Naive thymus-derived CD4-positive, alpha-beta T cell (primary cell): ENCODE results near the gene PSPN. TPM values are rescaled to one million over a fixed set of nuclear protein-coding genes. Genes with fewer than 3 reads are reported as not detected.
A peak's percentile ranks its signal among the peaks of the same experiment; 100 is the strongest.

Experiments used
- ATAC-seq: fragments of 150-1000 bp; cut with Tn5 transposase; 2 replicates; pipeline ENCODE4 v1.10.0; 2021; ENCODE audit warnings: mild to moderate bottlenecking, moderate library complexity
- CTCF ChIA-PET: fragments of 350-600 bp; sonication (Branson Sonifier 250); formaldehyde crosslinking; loops from one replicate; lab custom pipeline; 2021; ENCODE audit warnings: antibody characterized with exemption; lab: Charles Lee
- POLR2A ChIA-PET: fragments of 350-600 bp; sonication (Branson Sonifier 250); formaldehyde crosslinking; loops from one replicate; lab custom pipeline; 2021; ENCODE audit warnings: antibody characterized with exemption, inconsistent platforms; lab: Charles Lee
- DNase-seq, 9 donors: peaks; one replicate each; pipeline versions ENCODE4 v3.0.0 to v3.0.0-alpha.2; 2020 to 2022; ENCODE audit warnings: mixed read lengths in 1 of 9
- H3K27ac ChIP-seq: one replicate; pipeline ENCODE4 v1.7.0; 2013; ENCODE audit warnings: mild to moderate bottlenecking, low read depth, low read length, moderate library complexity
- H3K27me3 ChIP-seq, 2 donors: one replicate each; pipeline ENCODE4 v1.7.0; 2013; ENCODE audit warnings: low read length in 2 of 2, mild to moderate bottlenecking in 2 of 2, moderate library complexity in 2 of 2; ENCODE audit not compliant: control insufficient read depth in 2 of 2, insufficient read depth in 2 of 2
- H3K36me3 ChIP-seq, 3 experiments: 1 replicate in 2 of 3; 2 replicates in 1 of 3; pipeline ENCODE4 v1.7.0; 2013; ENCODE audit warnings: low read length in 3 of 3, mild to moderate bottlenecking in 3 of 3, moderate library complexity in 1 of 3; ENCODE audit not compliant: insufficient read depth in 3 of 3, control insufficient read depth in 2 of 3
- H3K4me1 ChIP-seq, 2 donors: one replicate each; pipeline ENCODE4 v1.7.0; 2013; ENCODE audit warnings: low read length in 2 of 2, mild to moderate bottlenecking in 2 of 2, moderate library complexity in 1 of 2; ENCODE audit not compliant: control insufficient read depth in 2 of 2, insufficient read depth in 2 of 2
- H3K4me3 ChIP-seq: 2 replicates; pipeline ENCODE4 v1.7.0; 2013; ENCODE audit warnings: mild to moderate bottlenecking, low read length
- H3K9me3 ChIP-seq, 3 experiments: 1 replicate in 2 of 3; 2 replicates in 1 of 3; pipeline ENCODE4 v1.7.0; 2013; ENCODE audit warnings: low read length in 3 of 3; ENCODE audit not compliant: control insufficient read depth in 2 of 3
- H3K27ac Mint-ChIP-seq, 9 donors: one replicate each; pipeline ENCODE4 v1.8.0; 2020 to 2022; ENCODE audit warnings: mixed read lengths in 9 of 9, mild to moderate bottlenecking in 8 of 9, moderate library complexity in 5 of 9, inconsistent platforms in 2 of 9
- H3K27me3 Mint-ChIP-seq, 5 donors: one replicate each; pipeline ENCODE4 v1.8.0; 2021 to 2022; ENCODE audit warnings: mixed read lengths in 5 of 5, mild to moderate bottlenecking in 1 of 5
- H3K36me3 Mint-ChIP-seq, 5 donors: one replicate each; pipeline ENCODE4 v1.8.0; 2020 to 2022; ENCODE audit warnings: mixed read lengths in 5 of 5, mild to moderate bottlenecking in 3 of 5, inconsistent platforms in 1 of 5
- H3K4me1 Mint-ChIP-seq, 7 donors: one replicate each; pipeline ENCODE4 v1.8.0; 2020 to 2022; ENCODE audit warnings: mixed read lengths in 7 of 7, mild to moderate bottlenecking in 3 of 7, inconsistent platforms in 1 of 7
- H3K4me3 Mint-ChIP-seq, 10 donors: one replicate each; pipeline ENCODE4 v1.8.0; 2020 to 2022; ENCODE audit warnings: mild to moderate bottlenecking in 10 of 10, mixed read lengths in 10 of 10, moderate library complexity in 6 of 10, inconsistent platforms in 2 of 10
- H3K9me3 Mint-ChIP-seq, 11 donors: one replicate each; pipeline ENCODE4 v1.8.0; 2020 to 2022; ENCODE audit warnings: mixed read lengths in 11 of 11, mild to moderate bottlenecking in 4 of 11, inconsistent platforms in 1 of 11, moderate library complexity in 1 of 11
- intact Hi-C, 2 donors: fragments of 100-400 bp; cut with micrococcal nuclease; formaldehyde crosslinking; loops; one replicate each; pipeline ENCODE4 v1.15.1; 2023
- polyA plus RNA-seq, 2 donors: library from polyadenylated mRNA; unstranded; fragments of 300-500 nt; fragmentation: Illumina TruSeq; gene quantifications; one replicate each; pipeline ENCODE4 v1.2.3, GENCODE V29; 2021
- total RNA-seq, 6 experiments: library from RNA in 5 of 6; stranded (reverse) in 5 of 6; gene quantifications; 1 replicate in 5 of 6; 2 replicates in 1 of 6; pipeline ENCODE4 v1.2.3 and lab custom pipeline; 2021 to 2026

Gene PSPN
- total and polyA plus RNA-seq, 7 experiments from 2014 or later: 0.60 to 4.0 (median 2.6) TPM

- H3K27ac Mint-ChIP-seq: peak overlapping the region in 1 of 9 donors; percentile 70
- H3K36me3 Mint-ChIP-seq: peaks cover 5 to 37% (median 23%) of the 10 kb centered on the region in 5 donors
These were observed 7.5 kb upstream of the PSPN start for GRCh38 chr19:6383188-6383587.

DNA sequence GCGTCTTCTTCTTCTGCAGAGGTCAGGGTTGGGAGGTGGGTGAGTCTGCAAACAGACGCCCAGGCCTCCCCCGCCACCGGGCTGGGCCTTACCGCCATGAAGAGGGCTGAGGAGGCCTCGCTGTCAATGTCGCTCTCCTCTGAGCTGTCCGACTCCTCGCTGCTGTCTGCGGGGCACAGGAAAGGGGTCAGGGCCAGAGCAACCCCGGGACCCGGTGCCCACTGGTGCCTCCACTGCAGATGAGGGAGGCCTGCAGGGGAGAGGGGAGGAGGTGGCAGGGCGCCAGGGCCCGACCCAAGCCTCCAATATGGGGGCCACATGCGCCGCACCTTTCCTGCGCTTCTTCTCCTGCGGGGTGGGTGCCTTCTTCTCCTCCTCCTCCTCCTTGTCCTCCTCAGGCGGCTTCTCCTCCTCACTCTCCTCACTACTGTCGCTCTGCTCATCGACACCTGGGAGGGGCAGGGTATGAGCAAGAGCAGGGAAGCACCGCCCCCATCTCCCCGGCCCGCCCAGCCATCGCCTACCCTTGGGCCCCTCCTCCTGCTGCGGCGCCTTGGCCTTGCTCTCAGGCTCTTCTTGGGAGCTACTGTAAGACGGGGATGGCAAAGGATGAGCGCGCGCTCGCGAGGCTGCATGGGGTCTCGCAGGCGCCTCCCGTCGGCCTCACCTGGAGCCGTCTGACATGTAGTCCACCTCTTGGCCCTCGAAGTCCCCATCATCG lies 5.5 kb upstream of the PSPN start:
- Mint-ChIP-seq H3K27ac (peak overlapping the region in 1 of 9 donors; percentile 56), H3K27me3 (no peaks in the 10 kb centered on the region), H3K36me3 (peaks cover 5 to 28% (median 22%) of the 10 kb centered on the region in 5 donors), H3K4me3 (no peak overlapping the region), H3K4me1 (no peaks in the 10 kb centered on the region), H3K9me3 (peaks cover 0 to 6% (median 0%) of the 10 kb centered on the region in 11 donors)
- Histone ChIP-seq H3K9me3 (peaks cover 0 to 7% (median 0%) of the 10 kb centered on the region in 3 experiments), H3K4me1 (no peaks in the 10 kb centered on the region), H3K36me3 (peaks cover 0 to 70% (median 16%) of the 10 kb centered on the region in 3 experiments), H3K27ac (no peak overlapping the region), H3K27me3 (no peaks in the 10 kb centered on the region), H3K4me3 (no peak overlapping the region)
- POLR2A ChIA-PET: no interaction called here
- intact Hi-C loops: no loop called here
- ATAC-seq (no peak), DNase-seq (no peak)
- CTCF ChIA-PET: no interaction called here

More at GRCh38 chr19:6383188-6383587, 7.5 kb upstream of the PSPN start:
- Histone ChIP-seq H3K4me3 (no peak overlapping the region), H3K27me3 (no peaks in the 10 kb centered on the region), H3K27ac (no peak overlapping the region), H3K36me3 (peaks cover 0 to 89% (median 18%) of the 10 kb centered on the region in 3 experiments), H3K9me3 (peaks cover 0 to 7% (median 0%) of the 10 kb centered on the region in 3 experiments), H3K4me1 (no peaks in the 10 kb centered on the region)
- CTCF ChIA-PET: no interaction called here
- Mint-ChIP-seq H3K27me3 (no peaks in the 10 kb centered on the region), H3K9me3 (peaks cover 0 to 6% (median 0%) of the 10 kb centered on the region in 11 donors), H3K4me1 (peaks cover 0 to under 1% (median 0%) of the 10 kb centered on the region in 7 donors), H3K4me3 (no peak overlapping the region)
- intact Hi-C loops: no loop called here
- DNase-seq (no peak), ATAC-seq (no peak)
- POLR2A ChIA-PET: interaction anchor here (0.7 kb wide), 1 partner anchor 634 kb away, joined by 4 read pairs; no protein-coding TSS in a partner anchor

DNA sequence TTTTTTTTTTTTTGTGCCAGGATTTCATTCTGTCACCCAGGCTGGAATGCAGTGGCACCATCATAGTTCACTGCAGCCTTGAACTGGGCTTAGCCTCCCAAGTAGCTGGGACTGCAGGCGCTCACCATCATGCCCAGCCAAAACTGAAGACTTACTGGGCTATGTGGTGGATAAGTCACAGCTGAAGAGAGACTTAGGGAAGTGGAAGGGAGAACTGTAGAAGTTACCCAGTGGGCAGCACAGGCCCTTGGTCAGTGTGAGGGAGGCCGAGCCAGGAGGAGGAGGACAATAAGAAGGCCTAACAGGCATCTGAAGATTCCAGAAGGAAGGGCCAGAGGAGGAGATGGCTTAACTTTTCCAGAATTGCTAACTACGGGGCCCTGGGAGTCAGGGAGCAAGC lies 4.0 kb upstream of the PSPN start:
- ATAC-seq (no peak), DNase-seq (no peak)
- Mint-ChIP-seq H3K27ac (peak overlapping the region in 1 of 9 donors; percentile 62), H3K4me1 (no peaks in the 10 kb centered on the region), H3K4me3 (no peak overlapping the region), H3K27me3 (no peaks in the 10 kb centered on the region), H3K36me3 (peaks cover 5 to 28% (median 14%) of the 10 kb centered on the region in 5 donors), H3K9me3 (peaks cover 0 to 6% (median 0%) of the 10 kb centered on the region in 11 donors)
- no peaks in the 10 kb centered on the region for H3K4me1 ChIP-seq
- H3K27me3 ChIP-seq: no peaks in the 10 kb centered on the region
- H3K36me3 ChIP-seq: peaks cover 0 to 57% (median 16%) of the 10 kb centered on the region in 3 experiments
- ChIA-PET CTCF (no interaction called here), POLR2A (interaction anchor here (0.6 kb wide), 1 partner anchor 198 kb away, joined by 9 read pairs; no protein-coding TSS in a partner anchor)
- intact Hi-C loops: no loop called here
- no peak overlapping the region for H3K27ac ChIP-seq
- H3K4me3 ChIP-seq: no peak overlapping the region
- peaks cover 0 to 7% (median 0%) of the 10 kb centered on the region in 3 experiments for H3K9me3 ChIP-seq

DNA sequence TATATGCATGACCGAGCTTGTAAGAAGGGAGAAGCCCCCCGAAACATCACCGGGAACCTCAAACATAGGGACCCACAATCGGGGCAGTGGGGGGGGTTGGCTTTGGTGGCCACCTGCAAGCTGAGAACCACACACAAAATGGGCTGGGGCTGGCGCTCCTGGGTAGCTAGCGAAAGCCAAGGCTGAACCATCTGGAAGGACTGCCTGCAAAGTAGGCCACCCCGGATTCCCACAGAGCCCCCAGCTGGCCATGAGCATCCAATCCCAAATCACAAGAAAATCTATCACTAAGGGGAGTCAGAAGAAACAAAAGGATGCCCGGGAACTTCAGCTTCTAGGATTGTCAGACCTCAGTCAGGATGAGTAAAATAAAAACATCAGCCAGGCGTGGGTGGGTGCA lies 2.8 kb upstream of the PSPN start:
- Mint-ChIP-seq H3K27me3 (no peaks in the 10 kb centered on the region), H3K4me3 (no peak overlapping the region), H3K36me3 (peaks cover 5 to 28% (median 14%) of the 10 kb centered on the region in 5 donors), H3K27ac (no peak overlapping the region), H3K4me1 (peaks cover 0 to 5% (median 4%) of the 10 kb centered on the region in 7 donors), H3K9me3 (peaks cover 0 to 6% (median 0%) of the 10 kb centered on the region in 11 donors)
- POLR2A ChIA-PET: no interaction called here
- Histone ChIP-seq H3K36me3 (peaks cover 0 to 47% (median 16%) of the 10 kb centered on the region in 3 experiments), H3K4me1 (peaks cover 0 to 5% of the 10 kb centered on the region in 2 donors), H3K4me3 (no peak overlapping the region), H3K27me3 (no peaks in the 10 kb centered on the region), H3K27ac (no peak overlapping the region), H3K9me3 (peaks cover 0 to 7% (median 0%) of the 10 kb centered on the region in 3 experiments)
- CTCF ChIA-PET: no interaction called here
- intact Hi-C loops: no loop called here
- no peak for ATAC-seq
- DNase-seq: no peak

- ATAC-seq (no peak), DNase-seq (no peak)
- Mint-ChIP-seq H3K9me3 (peaks cover 0 to 6% (median 0%) of the 10 kb centered on the region in 11 donors), H3K4me3 (no peak overlapping the region), H3K36me3 (peaks cover 5 to 23% (median 14%) of the 10 kb centered on the region in 5 donors), H3K27me3 (no peaks in the 10 kb centered on the region), H3K27ac (no peak overlapping the region), H3K4me1 (peaks cover 0 to 7% (median 5%) of the 10 kb centered on the region in 7 donors)
- intact Hi-C loops: no loop called here
- H3K4me1 ChIP-seq: peaks cover 0 to 6% of the 10 kb centered on the region in 2 donors
- peaks cover 0 to 43% (median 16%) of the 10 kb centered on the region in 3 experiments for H3K36me3 ChIP-seq
- no peak overlapping the region for H3K27ac ChIP-seq
- H3K4me3 ChIP-seq: no peak overlapping the region
- no peaks in the 10 kb centered on the region for H3K27me3 ChIP-seq
- POLR2A ChIA-PET: no interaction called here
- peaks cover 0 to 7% (median 0%) of the 10 kb centered on the region in 3 experiments for H3K9me3 ChIP-seq
- CTCF ChIA-PET: no interaction called here
These were observed 2.3 kb upstream of the PSPN start for GRCh38 chr19:6378041-6378440.

GRCh38 chr19:6376512-6377190 lies 918 bp upstream of the PSPN start:
- Mint-ChIP-seq H3K4me3 (no peak overlapping the region), H3K9me3 (peaks cover 0 to 6% (median 0%) of the 10 kb centered on the region in 11 donors), H3K27me3 (no peaks in the 10 kb centered on the region), H3K27ac (peak overlapping the region in 3 of 9 donors; percentile 17 to 38 (median 21)), H3K36me3 (peaks cover 5 to 20% (median 14%) of the 10 kb centered on the region in 5 donors), H3K4me1 (peaks cover 4 to 13% (median 9%) of the 10 kb centered on the region in 7 donors)
- ATAC-seq (no peak), DNase-seq (no peak)
- Histone ChIP-seq H3K27me3 (no peaks in the 10 kb centered on the region), H3K4me3 (no peak overlapping the region), H3K4me1 (peaks cover 5 to 10% of the 10 kb centered on the region in 2 donors), H3K9me3 (peaks cover 0 to 7% (median 0%) of the 10 kb centered on the region in 3 experiments), H3K36me3 (peaks cover 0 to 34% (median 13%) of the 10 kb centered on the region in 3 experiments), H3K27ac (no peak overlapping the region)
- POLR2A ChIA-PET: no interaction called here
- intact Hi-C loops: no loop called here
- CTCF ChIA-PET: interaction anchor here (0.6 kb wide), 1 partner anchor 1472 kb away, joined by 3 read pairs; no protein-coding TSS in a partner anchor
